NOMO-1 treated with dmso at 0.1 percent for 144 hours (cell line): Measurements from ENCODE around the gene DDIAS.
"Not testable (repeated sequence)": the region's sequence is repeated elsewhere in the genome, so short reads cannot be mapped to it uniquely, and the experiment has no call there.

Experiments
- DNase-seq: peaks from one replicate; lab custom pipeline; 2025; ENCODE audit not compliant: unreplicated experiment; lab: John Stamatoyannopoulos, UW

The DDIAS gene

DNA sequence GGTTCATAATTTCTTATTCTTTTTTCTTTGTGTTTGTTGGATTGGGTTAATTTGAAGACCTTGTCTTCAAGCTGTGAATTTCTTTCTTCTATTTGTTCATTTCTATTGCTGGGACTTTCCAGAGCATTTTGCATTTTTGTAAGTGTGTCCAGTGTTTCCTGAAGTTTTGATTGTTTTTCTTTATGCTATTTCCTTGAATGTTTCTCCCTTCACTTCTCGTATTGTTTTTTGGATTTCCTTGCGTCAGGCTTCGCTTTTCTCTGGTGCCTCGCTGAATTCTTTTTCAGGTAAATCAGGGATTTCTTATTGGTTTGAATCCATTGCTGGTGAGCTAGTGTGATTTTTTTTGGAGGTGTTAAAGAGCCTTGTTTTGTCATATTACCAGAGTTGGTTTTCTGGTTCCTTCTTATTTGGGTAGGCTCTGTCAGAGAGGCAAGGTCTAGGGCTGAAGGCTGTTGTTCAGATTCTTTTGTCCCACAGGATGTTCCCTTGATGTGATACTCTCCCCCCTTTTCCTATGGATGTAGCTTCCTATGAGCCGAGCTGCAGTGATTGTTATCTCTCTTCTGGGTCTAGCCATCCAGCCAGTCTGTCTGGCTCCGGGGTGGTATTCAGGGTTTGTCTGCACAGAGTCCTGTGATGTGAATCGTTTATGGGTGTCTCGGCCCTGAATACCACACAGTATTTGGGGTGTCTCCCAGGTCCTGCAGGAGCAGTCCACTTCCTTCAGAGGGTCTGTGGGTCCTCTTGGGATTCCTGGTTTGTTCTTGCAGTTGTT, 21.0 kb downstream of the DDIAS start:
- not testable (repeated sequence) for DNase-seq

DNA sequence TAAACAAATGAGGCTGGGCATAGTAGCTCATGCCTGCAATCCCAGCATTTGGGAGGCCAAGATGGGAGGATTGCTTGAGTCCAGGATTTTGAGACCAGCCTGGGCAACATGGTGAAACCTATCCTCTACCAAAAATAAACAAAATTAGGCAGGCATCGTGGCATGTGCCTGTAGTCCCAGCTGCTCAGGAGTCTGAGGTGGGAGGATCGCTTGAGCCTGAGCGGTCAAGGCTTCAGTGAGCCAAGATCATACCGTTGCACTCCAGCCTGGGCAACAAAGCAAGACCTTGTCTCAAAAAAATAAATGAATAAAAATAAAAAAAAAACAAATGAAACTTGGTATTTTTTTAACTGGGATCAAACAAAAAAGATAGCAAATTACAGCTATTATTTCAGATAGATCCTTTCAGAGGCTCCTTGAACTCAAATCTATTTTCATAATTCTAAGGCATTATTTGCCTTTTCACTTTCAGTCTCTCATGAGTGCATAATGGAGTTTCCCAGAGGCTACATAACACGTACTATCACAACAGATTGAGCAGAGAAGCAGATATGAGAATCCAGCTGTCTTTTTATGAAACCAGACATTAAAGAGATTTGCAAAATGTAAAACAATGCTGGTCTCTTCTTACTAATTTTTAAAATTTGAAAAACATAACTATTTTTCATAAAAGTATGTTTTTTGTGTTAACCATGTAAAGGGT, 23.1 kb downstream of the DDIAS start:
- no peak for DNase-seq

DNA sequence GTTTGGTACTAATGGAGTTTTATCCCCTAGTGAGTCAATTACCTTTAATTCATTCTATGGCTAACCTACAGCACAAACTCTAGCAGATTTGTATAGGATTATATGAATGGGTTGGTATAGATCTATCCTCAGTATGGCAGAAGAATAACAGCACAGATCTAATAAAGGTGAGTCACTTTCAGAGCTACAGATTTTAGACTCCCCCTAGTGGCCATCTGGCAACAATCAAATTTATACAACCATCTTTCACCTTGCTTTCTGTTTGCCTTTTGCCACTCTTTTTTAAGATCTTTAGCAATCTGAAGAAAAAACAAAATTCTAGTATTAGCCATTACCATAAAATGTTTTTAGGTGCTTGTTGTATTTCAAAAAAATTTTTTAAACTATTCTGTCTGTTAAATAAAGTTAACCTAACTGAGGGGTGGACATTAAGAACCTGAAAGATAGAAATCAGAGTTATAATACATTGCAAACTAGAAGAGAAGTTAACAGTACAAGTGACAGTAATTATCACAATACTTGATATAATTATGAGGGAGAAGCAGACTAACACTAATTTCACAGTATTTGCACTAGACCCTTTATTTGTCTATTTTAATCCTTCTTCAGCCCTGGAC, 25.8 kb downstream of the DDIAS start:
- no peak for DNase-seq

DNA sequence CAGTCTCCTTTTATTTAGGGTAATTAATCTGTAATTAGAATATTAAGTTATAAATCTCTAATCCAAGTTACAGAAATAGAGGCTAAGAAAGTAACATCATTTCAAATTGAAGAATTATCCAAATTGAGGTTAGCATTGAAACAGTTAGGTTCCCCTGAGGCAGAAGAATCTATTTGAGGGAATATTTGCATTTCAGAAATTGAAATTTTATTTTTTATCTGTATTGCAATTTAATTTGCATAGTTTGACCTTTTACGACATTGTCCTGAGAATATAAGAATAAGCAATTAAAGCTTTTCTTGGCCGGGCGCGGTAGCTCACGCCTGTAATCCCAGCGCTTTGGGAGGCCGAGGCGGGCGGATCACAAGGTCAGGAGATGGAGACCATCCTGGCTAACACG, 27.6 kb downstream of the DDIAS start:
- DNase-seq: no peak

DNA sequence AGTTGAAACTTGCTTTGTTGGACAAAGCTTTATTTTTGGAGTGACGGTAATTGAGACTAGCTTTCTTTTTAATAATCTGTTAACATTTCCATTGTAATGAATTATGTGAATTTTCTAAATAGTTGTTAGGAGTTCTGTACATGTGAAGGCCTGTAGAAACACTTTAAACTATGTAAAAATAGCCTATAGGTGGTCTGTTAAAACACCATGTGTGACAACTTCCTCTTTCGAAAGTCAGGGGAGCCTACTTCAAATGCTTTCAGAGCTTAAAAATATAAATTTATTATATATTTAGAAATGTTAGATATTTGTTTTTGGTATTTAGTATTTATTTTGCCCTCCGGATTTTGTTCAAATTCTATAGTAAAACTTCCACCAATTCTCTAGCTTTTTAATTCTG, 28.7 kb downstream of the DDIAS start:
- no peak for DNase-seq

DNA sequence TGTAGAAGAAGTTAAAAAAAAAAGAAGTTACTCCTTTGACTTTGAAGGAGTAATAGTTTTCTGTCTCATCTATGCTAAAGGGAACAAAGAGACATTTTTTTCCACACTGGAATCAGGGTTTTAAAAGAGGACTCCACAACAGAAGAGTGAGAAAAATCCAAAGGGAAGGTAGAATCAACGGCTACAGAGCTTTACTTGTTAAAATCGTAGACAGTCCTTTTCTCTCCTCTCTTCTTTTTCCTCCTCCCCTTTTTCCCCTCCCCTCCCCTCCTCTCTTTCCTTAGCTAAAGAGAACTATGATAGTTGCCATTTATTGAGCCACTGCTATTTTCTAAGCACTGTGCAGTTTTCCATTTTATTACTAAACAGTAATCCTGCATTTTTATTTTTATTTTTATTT, 29.2 kb downstream of the DDIAS start:
- DNase-seq: no peak

DNA sequence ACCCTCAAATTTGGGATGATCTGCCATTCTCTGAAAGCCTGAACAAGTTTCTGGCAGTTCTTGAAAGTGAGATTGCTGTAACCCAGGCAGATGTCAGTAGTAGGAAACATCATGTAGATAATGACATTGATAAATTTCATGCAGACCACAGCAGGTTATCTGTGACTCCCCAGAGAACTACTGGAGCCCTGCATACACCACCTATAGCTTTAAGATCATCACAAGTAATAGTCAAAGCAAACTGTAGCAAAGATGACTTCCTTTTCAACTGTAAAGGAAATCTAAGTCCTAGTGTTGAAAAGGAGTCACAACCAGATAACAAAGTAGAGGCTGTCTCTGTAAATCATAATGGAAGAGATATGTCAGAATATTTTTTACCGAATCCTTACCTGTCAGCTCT, 31.0 kb downstream of the DDIAS start:
- no peak for DNase-seq

DNA sequence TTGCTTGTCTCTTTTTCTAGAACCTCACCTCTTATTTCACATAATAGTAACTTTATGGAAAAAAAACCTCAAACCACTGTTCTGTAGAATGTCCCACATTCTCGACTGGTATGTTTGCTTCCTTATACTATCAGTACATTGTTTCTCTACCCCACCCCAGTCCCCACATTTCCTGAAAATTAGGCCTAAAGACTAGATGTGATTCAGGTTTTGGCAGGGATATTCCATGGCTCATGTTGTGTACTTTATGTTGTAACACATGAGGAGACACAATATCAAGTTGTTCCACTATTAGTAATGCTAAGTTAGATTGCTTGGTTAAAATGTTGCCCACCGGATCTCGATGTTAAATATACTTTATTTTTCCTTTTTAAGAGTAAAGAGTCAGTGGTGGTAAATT, 34.7 kb downstream of the DDIAS start:
- DNase-seq: no peak

DNA sequence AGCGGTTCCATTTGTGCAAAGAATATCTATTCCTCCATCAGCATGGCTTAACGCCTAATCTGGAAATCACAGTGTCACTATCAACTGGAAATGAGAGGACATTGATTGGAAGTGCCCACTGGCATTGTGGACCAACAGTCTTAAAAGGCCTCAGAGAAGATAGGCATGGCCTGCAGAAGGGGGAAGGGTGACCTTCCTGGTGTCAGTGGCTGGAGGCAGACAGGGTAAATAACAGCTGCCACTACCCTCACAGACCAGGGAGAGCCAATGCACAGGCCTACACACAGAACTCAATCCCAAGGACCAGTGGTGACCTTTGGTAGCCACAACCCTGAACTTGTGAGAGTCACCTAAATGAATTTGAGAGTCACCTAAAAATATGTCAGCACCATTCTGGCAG, 36.0 kb downstream of the DDIAS start:
- no peak for DNase-seq

DNA sequence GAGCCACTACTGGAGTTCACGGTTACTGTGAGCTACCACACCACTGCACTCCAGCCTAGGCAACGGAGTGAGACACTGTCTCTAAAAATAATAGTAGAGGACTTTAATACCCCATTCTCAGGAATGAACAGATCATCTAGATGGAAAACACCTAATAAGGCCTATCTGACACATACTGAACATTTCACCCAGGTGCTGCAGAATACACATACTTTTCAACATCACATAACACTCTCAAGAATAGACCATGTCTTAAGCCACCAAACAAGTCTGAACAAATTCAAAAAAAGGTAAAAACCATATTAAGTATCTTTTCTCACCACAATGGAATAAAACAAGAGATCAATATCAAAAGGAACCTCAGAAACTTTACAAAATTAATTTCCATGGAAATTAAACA, 37.9 kb downstream of the DDIAS start:
- DNase-seq: no peak

DNA sequence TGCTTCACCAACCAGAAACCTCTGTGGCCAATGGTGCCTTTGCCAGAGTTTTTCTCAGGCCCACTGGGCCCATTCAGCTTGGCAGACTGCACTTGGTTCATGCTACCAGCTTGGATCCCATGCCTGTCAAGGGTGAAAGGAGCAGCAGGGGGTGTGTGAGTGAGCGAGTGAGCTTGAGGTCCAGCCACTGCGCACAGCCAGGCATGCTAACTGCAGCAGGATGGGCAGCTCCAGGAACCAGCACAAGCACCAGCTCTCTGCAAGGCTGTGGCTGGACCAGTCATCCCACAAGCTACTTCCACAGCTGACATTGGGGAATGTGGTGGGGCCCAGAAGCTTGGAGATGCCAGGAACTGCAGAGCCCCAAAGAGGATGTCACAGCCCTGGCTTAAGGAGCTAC, 40.8 kb downstream of the DDIAS start:
- DNase-seq: no peak

DNA sequence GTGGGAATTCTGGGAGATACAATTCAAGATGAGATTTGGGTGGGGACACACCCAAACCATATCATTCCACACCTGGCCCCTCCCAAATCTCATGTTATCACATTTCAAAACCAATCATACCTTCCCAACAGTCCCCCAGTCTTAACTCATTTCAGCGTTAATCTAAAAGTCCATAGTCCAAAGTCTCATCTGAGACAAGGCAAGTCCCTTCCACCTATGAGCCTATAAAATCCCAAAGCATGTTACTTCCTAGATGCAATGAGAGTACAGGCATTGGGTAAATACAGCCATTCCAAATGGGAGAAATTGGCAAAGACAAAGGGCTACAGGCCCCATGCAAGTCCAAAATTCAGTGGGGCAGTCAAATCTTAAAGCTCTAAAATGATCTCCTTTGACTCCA, 41.9 kb downstream of the DDIAS start:
- DNase-seq: not testable (repeated sequence)

DNA sequence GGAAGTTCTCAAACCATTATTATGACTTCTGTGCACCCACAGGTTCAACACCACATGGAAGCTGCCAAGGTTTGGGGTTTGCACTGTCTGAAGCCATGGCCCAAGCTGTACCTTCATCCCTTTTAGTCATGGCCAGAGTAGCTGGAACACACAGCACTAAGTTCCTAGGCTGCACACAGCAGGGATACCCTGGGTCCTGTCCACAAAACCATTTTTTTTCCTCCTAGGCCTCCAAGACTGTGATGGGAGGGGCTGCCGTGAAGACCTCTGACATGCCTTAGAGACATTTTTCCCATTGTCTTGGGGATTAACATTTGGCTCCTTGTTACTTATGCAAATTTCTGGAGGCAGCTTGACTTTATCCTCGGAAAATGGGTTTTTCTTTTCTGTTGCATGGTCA, 42.7 kb downstream of the DDIAS start:
- no peak for DNase-seq

DNA sequence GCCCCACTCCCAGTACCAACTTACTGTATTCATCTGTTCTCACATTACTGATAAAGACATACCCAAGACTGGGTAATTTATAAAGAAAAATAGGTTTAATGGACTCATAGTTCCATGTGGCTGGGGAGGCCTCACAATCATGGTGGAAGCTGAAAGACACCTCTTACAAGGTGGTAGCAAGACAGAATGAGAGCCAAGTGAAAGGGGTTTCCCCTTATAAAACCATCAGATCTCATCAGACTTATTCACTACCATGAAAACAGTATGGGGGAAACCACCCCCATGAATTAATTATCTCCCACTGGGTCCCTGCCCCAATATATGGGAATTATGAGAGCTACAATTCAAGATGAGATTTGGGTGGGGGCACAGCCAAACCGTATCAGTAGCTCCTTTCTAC, 43.5 kb downstream of the DDIAS start:
- DNase-seq: not testable (repeated sequence)

DNA sequence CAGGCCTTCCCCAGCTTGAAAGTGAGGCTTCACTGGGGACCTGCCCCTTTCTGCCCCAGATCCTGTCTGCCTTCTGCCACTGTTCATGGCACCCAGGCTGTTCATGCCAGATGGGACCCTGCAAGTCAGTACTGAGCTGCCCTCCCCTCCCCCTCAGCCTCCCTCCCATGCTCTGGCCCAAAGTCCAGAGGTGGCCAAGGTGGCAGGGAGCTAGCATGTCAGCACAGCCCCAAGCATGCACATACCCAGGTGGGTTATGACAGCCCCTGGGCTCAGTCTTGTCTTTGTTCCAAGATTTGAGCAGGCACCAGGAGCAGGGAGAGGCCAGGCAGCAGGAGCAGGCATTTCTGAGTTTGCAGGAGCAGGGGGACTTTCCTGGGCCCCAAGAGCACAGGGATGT, 44.1 kb downstream of the DDIAS start:
- no peak for DNase-seq

DNA sequence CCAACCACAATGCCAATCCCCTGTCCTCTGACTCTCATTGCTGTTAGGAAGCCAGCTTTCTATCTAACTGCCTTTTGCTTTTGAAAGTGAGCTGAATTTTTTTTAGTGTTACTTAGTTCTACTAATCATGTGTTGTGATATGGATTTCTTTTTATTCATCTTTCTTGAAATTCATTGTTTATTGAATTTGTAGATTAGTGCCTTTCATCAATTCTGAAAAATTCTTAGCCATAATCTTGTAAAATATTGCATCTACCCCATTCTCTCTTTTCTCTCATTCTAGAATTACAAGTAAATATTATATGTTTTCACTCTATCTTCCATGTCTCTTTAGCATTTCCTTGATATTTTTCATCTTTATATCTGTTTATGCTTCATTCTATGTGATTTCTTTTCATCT, 47.8 kb downstream of the DDIAS start:
- no peak for DNase-seq

DNA sequence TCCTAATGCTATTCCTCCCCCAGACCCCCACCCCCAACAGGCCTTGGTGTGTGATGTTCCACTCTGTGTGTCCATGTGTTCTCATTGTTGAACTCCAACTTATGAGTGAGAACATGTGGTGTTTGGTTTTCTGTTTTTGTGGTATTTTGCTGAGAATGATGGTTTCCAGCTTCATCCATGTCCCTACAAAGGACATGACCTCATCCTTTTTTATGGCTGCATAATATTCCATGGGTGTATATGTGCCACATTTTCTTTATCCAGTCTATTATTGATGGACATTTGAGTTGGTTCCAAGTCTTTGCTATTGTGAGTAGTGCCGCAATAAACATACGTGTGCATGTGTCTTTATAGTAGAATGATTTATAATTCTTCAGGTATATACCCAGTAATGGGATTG, 49.0 kb downstream of the DDIAS start:
- DNase-seq: not testable (repeated sequence)

DNA sequence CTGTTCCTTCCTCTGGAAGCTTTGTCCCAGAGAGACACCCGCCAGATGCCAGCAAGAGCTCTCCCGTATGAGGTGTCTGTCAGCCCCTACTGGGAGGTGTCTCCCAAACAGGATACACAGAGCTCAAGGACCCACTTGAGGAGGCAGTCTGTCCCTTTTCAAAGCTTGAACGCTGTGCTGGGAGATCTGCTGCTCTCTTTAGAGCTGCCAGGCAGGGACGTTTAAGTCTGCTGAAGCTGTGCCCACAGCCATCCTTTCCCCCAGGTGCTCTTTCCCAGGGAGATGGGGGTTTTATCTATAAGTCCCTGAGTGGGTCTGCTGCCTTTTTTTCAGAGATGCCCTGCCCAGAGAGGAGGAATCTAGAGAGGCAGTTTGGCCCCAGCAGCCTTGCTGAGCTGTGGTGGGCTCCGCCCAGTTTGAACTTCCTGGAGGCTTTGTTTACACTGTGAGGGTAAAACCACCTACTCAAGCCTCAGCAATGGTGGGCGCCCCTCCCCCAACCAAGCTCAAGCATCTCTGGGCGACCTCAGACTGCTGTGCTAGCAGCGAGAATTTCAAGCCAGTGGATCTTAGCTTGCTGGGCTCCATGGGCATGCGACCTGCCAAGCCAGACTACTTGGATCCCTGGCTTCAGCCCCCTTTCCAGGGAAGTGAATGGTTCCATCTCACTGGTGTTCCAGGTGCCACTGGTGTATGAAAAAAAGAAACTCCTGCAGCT, 54.4 kb downstream of the DDIAS start:
- not testable (repeated sequence) for DNase-seq

DNA sequence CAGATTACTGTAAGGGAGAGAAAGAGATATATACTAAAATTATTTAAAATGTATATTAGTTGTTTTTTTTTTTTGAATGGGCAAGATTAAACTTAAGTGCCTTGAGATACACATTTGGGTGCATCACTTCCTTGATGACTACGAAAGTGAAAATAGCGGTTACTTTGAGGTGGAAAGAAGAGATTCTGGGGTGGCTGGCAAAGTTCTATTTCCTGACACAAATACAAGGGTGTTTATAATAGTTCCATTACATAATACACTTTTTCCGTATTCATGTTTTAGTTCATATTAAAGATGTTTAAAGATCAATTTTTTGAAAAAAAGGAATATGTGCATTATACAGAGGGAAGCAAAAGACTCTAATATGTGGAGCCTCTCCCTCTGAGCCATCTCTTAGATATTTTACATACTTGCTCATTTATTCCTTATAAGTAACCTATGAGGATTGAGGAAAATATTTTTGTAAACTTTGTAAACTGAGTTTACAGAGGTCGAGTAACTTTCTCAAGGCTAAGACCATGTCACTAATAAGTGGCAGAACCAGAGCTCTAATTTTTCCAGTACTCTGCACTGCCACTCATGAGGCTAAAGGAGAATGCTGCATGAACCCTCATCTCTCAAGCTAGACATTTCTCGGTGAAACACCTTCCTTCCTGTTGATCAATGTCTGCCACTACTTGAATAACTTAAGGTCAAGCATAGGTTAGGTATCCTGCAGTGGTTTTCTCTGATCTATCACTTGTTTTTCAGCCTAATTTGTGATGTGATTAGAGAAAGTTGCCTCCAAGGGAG, 58.6 kb downstream of the DDIAS start:
- no peak for DNase-seq

DNA sequence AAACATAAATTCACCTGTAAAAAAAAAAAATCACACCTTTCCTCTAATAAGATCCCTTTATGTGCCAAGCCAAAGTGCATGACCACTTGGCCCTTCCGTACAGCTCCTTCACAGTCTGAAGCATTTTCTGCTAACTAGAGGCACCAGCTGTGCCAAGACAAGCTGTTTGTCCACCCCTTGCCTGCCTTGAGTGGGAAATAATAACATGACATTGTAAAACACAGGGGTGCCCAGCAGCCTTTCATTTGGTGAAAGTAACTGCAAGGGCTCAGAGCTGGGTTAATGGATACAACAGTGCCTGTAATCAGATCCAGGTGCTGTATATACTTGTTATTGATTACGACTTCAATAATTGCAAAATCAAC, 59.2 kb downstream of the DDIAS start:
- no peak for DNase-seq

DNA sequence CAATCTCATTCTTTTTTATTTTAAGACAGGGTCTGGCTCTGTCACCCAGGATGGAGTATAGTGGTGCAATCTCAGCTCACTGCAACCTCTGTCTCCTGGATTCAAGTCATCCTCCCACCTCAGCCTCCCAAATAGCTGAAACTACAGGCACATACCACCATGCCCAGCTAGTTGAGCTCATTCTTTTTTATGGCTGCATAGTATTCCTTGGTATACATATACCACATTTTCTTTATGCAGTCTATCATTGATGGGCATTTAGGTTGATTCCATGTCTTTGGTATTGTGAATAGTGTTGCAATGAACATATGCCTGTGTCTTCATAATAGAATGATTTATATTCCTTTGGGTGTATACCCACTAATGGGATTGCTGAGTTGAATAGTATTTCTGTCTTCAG, 60.5 kb downstream of the DDIAS start:
- not testable (repeated sequence) for DNase-seq
